ENCODE results near the gene ADGRE2.

The ADGRE2 gene

GRCh38 chr19:14731200-14731599 is 47.2 kb downstream of the ADGRE2 start:
- DNase-seq = no peak

- DNase-seq = no peak
Measured at GRCh38 chr19:14728595-14728994, 49.8 kb downstream of the ADGRE2 start.

- DNase-seq = no peak
Measured at GRCh38 chr19:14722127-14722526, 56.2 kb downstream of the ADGRE2 start.

- DNase-seq = no peak
Measured at GRCh38 chr19:14719162-14719561, 59.2 kb downstream of the ADGRE2 start.

GRCh38 chr19:14718522-14719116 is 59.7 kb downstream of the ADGRE2 start:
- DNase-seq = no peak

- DNase-seq = no peak
Measured at GRCh38 chr19:14715841-14716240, 62.5 kb downstream of the ADGRE2 start.

- no peak for DNase-seq
Measured at GRCh38 chr19:14704450-14704849, 73.9 kb downstream of the ADGRE2 start.

- DNase-seq = no peak
Measured at GRCh38 chr19:14703833-14704232, 74.5 kb downstream of the ADGRE2 start.

GRCh38 chr19:14700711-14701375 is 77.5 kb downstream of the ADGRE2 start:
- DNase-seq = no peak

- DNase-seq = no peak
Measured at GRCh38 chr19:14699641-14700040, 78.7 kb downstream of the ADGRE2 start.

GRCh38 chr19:14695471-14695870 is 82.9 kb downstream of the ADGRE2 start:
- DNase-seq = no peak

- DNase-seq = no peak
Measured at GRCh38 chr19:14694641-14695266, 83.6 kb downstream of the ADGRE2 start.

GRCh38 chr19:14689598-14690503 is 88.5 kb downstream of the ADGRE2 start, which contains the start of gene ZNF333:
ZNF333 (plus strand) TSS chr19:14690048; CDS start chr19:14693492, 3,444 bp downstream.
- DNase-seq = peak; percentile 100

- DNase-seq = peak; percentile 30 to 39
Measured at GRCh38 chr19:14686411-14686810, 91.9 kb downstream of the ADGRE2 start.

GRCh38 chr19:14683439-14683838 is 94.9 kb downstream of the ADGRE2 start:
- DNase-seq = no peak

Data from stimulated activated CD4-positive, alpha-beta T cell treated with anti-CD3 and anti-CD28 coated beads, Interleukin-2, amount 100 ng/mL, for 24 hours (primary cell).